ENCODE results near the gene PTPRE.

GRCh38 chr10:128084364-128084763 lies 177.5 kb downstream of the PTPRE start:
- TF ChIP-seq ZNF350 (tag by site-specific recombination; IDR thresholded peaks at IDR 0.05) (no peak), CTCF (tag by site-specific recombination; IDR thresholded peaks at IDR 0.05) (no peak), ZNF561 (tag by site-specific recombination; IDR thresholded peaks at IDR 0.05; ENCODE audit: borderline replicate concordance) (no peak), ZSCAN5A (tag by site-specific recombination; IDR thresholded peaks at IDR 0.05) (no peak), GFI1B (tag by site-specific recombination; IDR thresholded peaks at IDR 0.05) (no peak), ZNF211 (tag by site-specific recombination; IDR thresholded peaks at IDR 0.05; ENCODE audit: low read depth) (no peak)
